Esophagus squamous epithelium (tissue), 4 donors: Measurements from ENCODE around the gene DLGAP1.

Experiments used
- CTCF ChIP-seq, 6 experiments: fragments of 450-650 bp in 4 of 6; fragments of 200-600 bp in 2 of 6; sonication (generic) in 2 of 6; IDR thresholded peaks; one replicate each; pipeline ENCODE4 v1.5.1; 2016 to 2019; ENCODE audit warnings: antibody characterized with exemption in 6 of 6, mild to moderate bottlenecking in 4 of 6, moderate library complexity in 4 of 6
- POLR2A ChIP-seq, 4 donors: fragments of 450-650 bp; IDR thresholded peaks; one replicate each; pipeline ENCODE4 v1.6.1; 2017; ENCODE audit warnings: antibody characterized with exemption in 4 of 4, mild to moderate bottlenecking in 4 of 4, moderate library complexity in 3 of 4

- TF ChIP-seq CTCF (IDR thresholded peaks at IDR 0.05) = no peak
- no peak for TF ChIP-seq POLR2A (IDR thresholded peaks at IDR 0.05)
Observed at GRCh38 chr18:4309227-4309626, 145.9 kb downstream of the DLGAP1 start.
